ENCODE data around the gene AQP7.
"Not testable (repeated sequence)": the region's sequence is repeated elsewhere in the genome, so short reads cannot be mapped to it uniquely, and the experiment has no call there.

The AQP7 gene

DNA sequence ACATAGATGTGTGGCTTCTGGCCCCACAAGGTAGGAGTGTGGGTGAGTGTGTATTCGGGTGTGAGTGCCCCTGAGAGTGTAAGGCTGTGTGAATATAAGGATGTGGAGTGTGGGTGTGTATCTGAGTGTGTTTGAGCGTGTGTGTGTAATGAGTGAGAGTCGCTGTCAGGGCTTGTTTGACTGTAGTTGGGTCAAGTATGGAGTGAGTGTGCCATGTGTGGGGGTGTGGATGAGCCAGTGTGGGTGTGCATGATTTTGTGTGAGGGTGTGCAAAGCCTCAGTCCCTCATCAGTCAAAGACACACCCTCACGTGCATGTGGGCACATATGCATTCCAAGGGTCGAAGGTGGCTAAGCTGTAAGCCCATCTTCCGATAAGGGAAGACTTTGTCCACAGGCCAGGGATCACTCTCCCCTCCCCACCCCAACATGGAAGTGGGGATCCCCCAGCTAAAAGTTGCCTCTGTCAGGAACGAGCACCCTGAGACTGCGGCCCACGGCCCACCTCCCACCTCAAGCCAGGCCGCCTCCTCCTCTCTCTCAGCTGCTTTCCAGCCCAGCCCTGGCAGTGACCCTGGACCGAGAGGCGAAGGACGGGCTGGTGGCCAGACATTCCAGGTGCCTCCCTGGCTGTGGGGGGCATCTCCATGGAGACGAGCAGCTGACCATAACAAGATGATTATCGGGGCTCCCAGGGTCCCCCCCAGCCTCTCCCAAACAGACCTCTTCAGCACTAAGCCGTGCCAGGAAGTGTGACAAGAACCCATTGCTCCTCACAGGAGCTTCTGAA is 32.1 kb upstream of the AQP7 start:
- FAIRE-seq (no peak), DNase-seq (ENCODE audit: insufficient read length, low spot score) (no peak)
- TF ChIP-seq PAX5 (IDR thresholded peaks at IDR 0.05; ENCODE audit: insufficient read depth, low read length, severe bottlenecking) (no peak), SPI1 (IDR thresholded peaks at IDR 0.05; ENCODE audit: low read depth, low read length) (no peak), POU2F2 (IDR thresholded peaks at IDR 0.05; ENCODE audit: low read depth, low read length) (no peak), POLR2AphosphoS5 (IDR thresholded peaks at IDR 0.05; ENCODE audit: low read depth, low read length) (no peak), TAF1 (IDR thresholded peaks at IDR 0.05; ENCODE audit: low read depth, low read length) (no peak), POLR2A (IDR thresholded peaks at IDR 0.05; ENCODE audit: low read depth, low read length) (no peak)

DNA sequence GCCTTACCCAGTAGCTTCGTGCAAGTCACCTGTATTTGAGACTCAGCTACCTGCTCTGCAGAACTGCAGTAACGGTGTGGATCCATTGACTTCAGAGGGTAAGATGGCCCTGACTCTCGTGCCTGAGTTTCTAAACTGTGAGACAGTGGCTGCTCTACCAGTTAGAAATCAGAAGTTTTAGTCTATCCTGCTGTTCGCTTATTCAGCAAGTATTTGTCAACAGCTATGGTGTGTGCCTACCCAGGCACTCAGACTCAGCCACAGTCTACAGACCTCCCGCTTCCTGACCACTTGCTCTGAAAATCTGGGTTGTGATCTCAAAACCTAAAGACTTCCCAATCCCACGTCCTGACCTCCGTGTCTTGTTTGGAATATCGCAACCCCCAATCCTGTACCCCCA is 31.5 kb upstream of the AQP7 start:
- TF ChIP-seq PAX5 (IDR thresholded peaks at IDR 0.05; ENCODE audit: insufficient read depth, low read length, severe bottlenecking) (no peak), SPI1 (IDR thresholded peaks at IDR 0.05; ENCODE audit: low read depth, low read length) (no peak), POLR2A (IDR thresholded peaks at IDR 0.05; ENCODE audit: low read depth, low read length) (no peak), POU2F2 (IDR thresholded peaks at IDR 0.05; ENCODE audit: low read depth, low read length) (no peak), TAF1 (IDR thresholded peaks at IDR 0.05; ENCODE audit: low read depth, low read length) (no peak), POLR2AphosphoS5 (IDR thresholded peaks at IDR 0.05; ENCODE audit: low read depth, low read length) (no peak)
- FAIRE-seq (no peak), DNase-seq (ENCODE audit: insufficient read length, low spot score) (no peak)

DNA sequence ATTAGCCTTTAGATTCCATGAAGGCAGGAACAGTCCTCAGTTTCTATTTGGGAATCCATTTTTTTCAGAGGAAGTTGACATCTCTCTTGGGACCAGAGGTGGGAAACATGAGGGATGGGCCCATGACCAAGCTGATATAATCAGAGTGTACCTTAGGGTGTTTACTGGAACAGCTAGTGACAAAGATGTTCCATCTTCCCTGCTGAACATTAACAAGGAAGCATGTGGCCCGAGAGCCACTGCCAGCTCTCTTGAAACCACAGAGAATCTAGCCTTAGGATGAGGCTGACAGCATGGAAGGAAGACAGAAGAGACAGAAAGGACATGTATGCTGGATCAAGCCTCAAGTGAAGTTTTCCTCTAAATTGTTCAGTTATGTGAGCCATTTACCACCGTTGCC is 29.1 kb upstream of the AQP7 start:
- no peak for FAIRE-seq
- no peak for DNase-seq (ENCODE audit: insufficient read length, low spot score)
- TF ChIP-seq POLR2A (IDR thresholded peaks at IDR 0.05; ENCODE audit: low read depth, low read length) (no peak), POU2F2 (IDR thresholded peaks at IDR 0.05; ENCODE audit: low read depth, low read length) (no peak), POLR2AphosphoS5 (IDR thresholded peaks at IDR 0.05; ENCODE audit: low read depth, low read length) (no peak), PAX5 (IDR thresholded peaks at IDR 0.05; ENCODE audit: insufficient read depth, low read length, severe bottlenecking) (no peak), SPI1 (IDR thresholded peaks at IDR 0.05; ENCODE audit: low read depth, low read length) (no peak), TAF1 (IDR thresholded peaks at IDR 0.05; ENCODE audit: low read depth, low read length) (no peak)

DNA sequence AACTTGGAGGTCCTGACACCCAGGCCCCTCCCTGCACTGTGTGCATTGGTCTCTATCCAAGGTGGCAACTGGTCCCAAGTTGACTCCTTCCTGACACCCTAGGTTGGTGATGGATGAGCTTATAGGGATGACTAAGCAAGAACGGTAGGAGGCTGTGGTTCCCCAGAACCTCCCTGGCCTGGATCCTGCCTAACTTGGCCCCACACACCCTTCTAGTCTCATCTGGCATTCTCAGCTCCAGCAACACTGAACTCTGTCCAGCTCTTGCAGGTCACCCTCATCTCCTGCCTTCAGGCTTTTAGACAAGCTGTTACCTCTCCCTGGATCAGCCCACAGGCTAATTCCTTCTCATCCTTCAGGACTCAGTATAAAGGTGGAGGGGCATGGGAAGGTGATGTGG is 28.6 kb upstream of the AQP7 start:
- no peak for FAIRE-seq
- no peak for DNase-seq (ENCODE audit: insufficient read length, low spot score)

DNA sequence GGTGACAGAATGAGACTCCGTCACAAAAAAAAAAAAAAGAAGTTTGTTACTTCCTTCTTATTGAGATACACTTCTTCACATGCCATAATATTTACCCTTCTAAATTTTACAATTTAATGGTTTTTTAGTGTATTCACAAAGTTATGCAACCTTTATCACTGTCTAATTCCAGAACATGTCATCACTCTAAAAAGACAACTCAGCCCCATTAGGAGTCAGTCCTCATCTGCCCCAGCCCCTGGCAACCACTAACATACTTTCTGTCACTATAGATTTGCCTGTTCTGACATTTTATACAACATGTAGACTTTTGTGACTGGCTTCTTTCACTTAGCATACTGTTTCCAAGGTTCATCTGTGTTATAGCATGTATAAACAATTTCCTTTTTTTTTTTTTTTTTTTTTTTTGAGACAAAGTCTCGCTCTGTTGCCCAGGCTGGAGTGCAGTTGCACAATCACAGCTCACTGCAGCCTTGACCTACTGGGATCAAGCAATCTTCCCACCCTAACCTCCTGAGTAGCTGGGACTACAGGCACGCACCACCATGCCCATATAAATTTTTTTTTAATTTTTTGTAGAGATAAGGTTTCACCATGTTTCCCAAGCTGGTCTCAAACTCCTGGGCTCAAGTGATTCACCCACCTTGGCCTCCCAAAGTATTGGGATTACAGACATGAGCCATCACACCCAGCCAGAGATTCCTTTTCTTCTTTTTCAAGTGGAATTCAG is 27.1 kb upstream of the AQP7 start:
- FAIRE-seq (no peak), DNase-seq (ENCODE audit: insufficient read length, low spot score) (no peak)
- TF ChIP-seq TAF1 (IDR thresholded peaks at IDR 0.05; ENCODE audit: low read depth, low read length) (no peak), POLR2A (IDR thresholded peaks at IDR 0.05; ENCODE audit: low read depth, low read length) (no peak), SPI1 (IDR thresholded peaks at IDR 0.05; ENCODE audit: low read depth, low read length) (no peak), PAX5 (IDR thresholded peaks at IDR 0.05; ENCODE audit: insufficient read depth, low read length, severe bottlenecking) (no peak), POU2F2 (IDR thresholded peaks at IDR 0.05; ENCODE audit: low read depth, low read length) (no peak), POLR2AphosphoS5 (IDR thresholded peaks at IDR 0.05; ENCODE audit: low read depth, low read length) (no peak)

More for the DNA sequence above, 28.6 kb upstream of the AQP7 start:
- TF ChIP-seq PAX5 (IDR thresholded peaks at IDR 0.05; ENCODE audit: insufficient read depth, low read length, severe bottlenecking), result no peak
- no peak for TF ChIP-seq POLR2AphosphoS5 (IDR thresholded peaks at IDR 0.05; ENCODE audit: low read depth, low read length)
- no peak for TF ChIP-seq TAF1 (IDR thresholded peaks at IDR 0.05; ENCODE audit: low read depth, low read length)
- no peak for TF ChIP-seq POU2F2 (IDR thresholded peaks at IDR 0.05; ENCODE audit: low read depth, low read length)
- no peak for TF ChIP-seq POLR2A (IDR thresholded peaks at IDR 0.05; ENCODE audit: low read depth, low read length)
- TF ChIP-seq SPI1 (IDR thresholded peaks at IDR 0.05; ENCODE audit: low read depth, low read length), result no peak

DNA sequence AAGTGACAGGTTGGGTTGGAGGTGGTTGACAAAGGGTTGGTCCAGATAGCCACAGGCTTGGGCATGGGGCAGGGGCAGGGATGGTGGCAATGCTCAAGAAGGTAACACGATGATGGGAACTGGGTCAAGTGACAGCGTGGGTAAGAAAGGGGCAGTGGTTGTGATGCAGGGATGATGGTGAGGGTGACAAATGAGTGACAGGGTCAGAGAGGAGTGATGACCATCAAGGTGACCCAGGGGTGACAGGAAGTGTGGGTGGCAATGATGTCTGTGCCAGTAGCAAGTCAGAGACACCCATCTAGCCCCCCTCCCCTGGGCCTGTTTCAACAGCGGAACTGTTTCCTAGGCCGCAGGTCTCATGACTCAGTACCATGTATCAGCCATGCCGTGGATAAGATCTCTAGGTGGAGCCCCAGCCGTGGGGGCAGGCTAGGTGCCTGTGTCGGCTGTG is 24.5 kb upstream of the AQP7 start:
- DNase-seq (ENCODE audit: insufficient read length, low spot score) (no peak), FAIRE-seq (no peak)
- TF ChIP-seq SPI1 (IDR thresholded peaks at IDR 0.05; ENCODE audit: low read depth, low read length) (no peak), POU2F2 (IDR thresholded peaks at IDR 0.05; ENCODE audit: low read depth, low read length) (no peak), PAX5 (IDR thresholded peaks at IDR 0.05; ENCODE audit: insufficient read depth, low read length, severe bottlenecking) (no peak), TAF1 (IDR thresholded peaks at IDR 0.05; ENCODE audit: low read depth, low read length) (no peak), POLR2A (IDR thresholded peaks at IDR 0.05; ENCODE audit: low read depth, low read length) (no peak), POLR2AphosphoS5 (IDR thresholded peaks at IDR 0.05; ENCODE audit: low read depth, low read length) (no peak)

DNA sequence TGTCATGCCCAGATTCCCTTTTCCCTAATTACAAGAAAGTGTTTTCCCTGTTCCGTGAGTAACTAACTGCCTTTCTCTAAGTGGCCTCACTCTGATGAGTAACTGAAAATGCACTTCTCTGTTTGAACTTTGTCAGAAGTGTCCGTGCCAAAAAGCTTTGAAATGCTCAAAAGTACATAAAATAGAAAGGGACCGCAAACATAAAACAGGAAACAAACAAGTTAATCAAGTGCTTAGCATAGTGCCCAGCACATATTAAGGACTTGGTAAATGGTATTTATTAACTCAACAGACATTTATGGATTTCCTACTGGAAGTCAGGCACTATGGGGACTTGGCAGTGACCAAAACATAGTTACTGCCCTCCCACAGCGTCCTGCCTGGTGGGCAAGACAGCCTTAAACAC is 22.8 kb upstream of the AQP7 start:
- FAIRE-seq (no peak), DNase-seq (ENCODE audit: insufficient read length, low spot score) (no peak)
- TF ChIP-seq POLR2A (IDR thresholded peaks at IDR 0.05; ENCODE audit: low read depth, low read length), result no peak
- no peak for TF ChIP-seq PAX5 (IDR thresholded peaks at IDR 0.05; ENCODE audit: insufficient read depth, low read length, severe bottlenecking)
- no peak for TF ChIP-seq SPI1 (IDR thresholded peaks at IDR 0.05; ENCODE audit: low read depth, low read length)
- TF ChIP-seq POU2F2 (IDR thresholded peaks at IDR 0.05; ENCODE audit: low read depth, low read length), result no peak
- TF ChIP-seq TAF1 (IDR thresholded peaks at IDR 0.05; ENCODE audit: low read depth, low read length), result no peak
- TF ChIP-seq POLR2AphosphoS5 (IDR thresholded peaks at IDR 0.05; ENCODE audit: low read depth, low read length), result no peak

DNA sequence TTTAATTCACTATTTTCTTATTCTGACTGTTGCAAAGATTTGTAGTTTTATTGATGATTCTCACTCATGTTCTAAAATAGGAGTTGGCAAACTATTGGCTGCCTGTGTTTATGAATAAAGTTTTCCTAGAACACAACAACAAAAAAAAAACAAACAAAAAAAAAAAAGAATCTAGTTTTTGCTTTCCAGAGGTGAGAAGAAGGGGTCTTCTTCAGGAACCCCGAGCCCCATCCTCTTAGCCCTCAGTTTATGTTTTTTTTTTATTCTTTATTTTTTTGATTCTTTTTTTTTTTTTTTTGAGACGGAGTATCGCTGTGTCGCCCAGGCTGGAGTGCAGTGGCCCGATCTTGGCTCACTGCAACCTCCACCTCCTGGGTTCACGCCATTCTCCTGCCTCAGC is 22.1 kb upstream of the AQP7 start:
- DNase-seq (ENCODE audit: insufficient read length, low spot score); FAIRE-seq: not testable (repeated sequence)

DNA sequence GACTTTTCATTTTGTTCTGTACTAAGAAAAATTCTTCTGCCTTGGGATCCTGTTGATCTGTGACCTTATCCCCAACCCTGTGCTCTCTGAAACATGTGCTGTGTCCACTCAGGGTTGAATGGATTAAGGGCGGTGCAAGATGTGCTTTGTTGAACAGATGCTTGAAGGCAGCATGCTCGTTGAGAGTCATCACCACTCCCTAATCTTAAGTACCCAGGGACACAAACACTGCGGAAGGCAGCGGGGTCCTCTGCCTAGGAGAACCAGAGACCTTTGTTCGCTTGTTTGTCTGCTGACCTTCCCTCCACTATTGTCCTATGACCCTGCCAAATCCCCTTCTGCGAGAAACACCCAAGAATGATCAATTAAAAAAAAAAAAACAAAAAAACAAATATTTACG is 21.7 kb upstream of the AQP7 start:
- DNase-seq (ENCODE audit: insufficient read length, low spot score), result not testable (repeated sequence)

More for the DNA sequence above, 21.7 kb upstream of the AQP7 start:
- not testable (repeated sequence) for FAIRE-seq

All from GM12891 (cell line).